Measurements from ENCODE around the gene ANOS1. TPM values are rescaled to one million over a fixed set of nuclear protein-coding genes. Genes with fewer than 3 reads are reported as not detected.

The ANOS1 gene
- total RNA-seq, 1 donor from 2014 or later = 0.08 TPM

DNA sequence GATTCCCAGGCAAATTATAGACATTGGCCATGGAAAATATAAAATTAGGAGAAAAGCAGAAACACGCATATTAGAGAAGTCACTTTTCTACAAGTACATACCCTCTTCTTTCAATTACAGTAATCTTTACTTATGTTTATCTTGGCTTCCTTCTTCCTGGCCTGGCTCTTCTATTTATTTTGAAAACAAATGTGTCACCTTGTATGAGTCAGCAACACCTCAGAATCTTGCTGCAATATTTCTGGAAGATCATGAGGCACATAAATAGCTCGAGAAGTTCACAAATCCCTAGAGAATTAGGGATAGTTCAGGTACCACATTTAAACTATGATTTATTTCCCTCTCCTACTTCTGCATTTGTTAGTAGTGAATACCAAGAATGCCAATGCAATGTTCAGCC, 124.6 kb downstream of the ANOS1 start:
- H3K4me3 Mint-ChIP-seq (ENCODE audit: unreplicated experiment) = no peak overlapping the region
- H3K27me3 Mint-ChIP-seq (ENCODE audit: unreplicated experiment) = no peaks in the 10 kb centered on the region
- H3K27ac Mint-ChIP-seq (ENCODE audit: unreplicated experiment) = no peak overlapping the region
- peaks cover 4% of the 10 kb centered on the region for H3K36me3 Mint-ChIP-seq (ENCODE audit: unreplicated experiment)
- TF ChIP-seq CTCF (IDR thresholded peaks at IDR 0.05) = no peak
- no peak for DNase-seq (ENCODE audit: extremely low spot score, unreplicated experiment)
- H3K9me3 Mint-ChIP-seq (ENCODE audit: unreplicated experiment) = peaks cover 19% of the 10 kb centered on the region
- H3K4me1 Mint-ChIP-seq (ENCODE audit: unreplicated experiment) = peaks cover 8% of the 10 kb centered on the region

GRCh38 chrX:8604131-8604530, 127.8 kb downstream of the ANOS1 start:
- H3K9me3 Mint-ChIP-seq (ENCODE audit: unreplicated experiment) = peaks cover 10% of the 10 kb centered on the region
- no peak overlapping the region for H3K4me3 Mint-ChIP-seq (ENCODE audit: unreplicated experiment)
- no peak overlapping the region for H3K27ac Mint-ChIP-seq (ENCODE audit: unreplicated experiment)
- H3K36me3 Mint-ChIP-seq (ENCODE audit: unreplicated experiment) = no peaks in the 10 kb centered on the region
- no peak for DNase-seq (ENCODE audit: extremely low spot score, unreplicated experiment)
- peaks cover 8% of the 10 kb centered on the region for H3K4me1 Mint-ChIP-seq (ENCODE audit: unreplicated experiment)
- no peaks in the 10 kb centered on the region for H3K27me3 Mint-ChIP-seq (ENCODE audit: unreplicated experiment)
- no peak for TF ChIP-seq CTCF (IDR thresholded peaks at IDR 0.05)

DNA sequence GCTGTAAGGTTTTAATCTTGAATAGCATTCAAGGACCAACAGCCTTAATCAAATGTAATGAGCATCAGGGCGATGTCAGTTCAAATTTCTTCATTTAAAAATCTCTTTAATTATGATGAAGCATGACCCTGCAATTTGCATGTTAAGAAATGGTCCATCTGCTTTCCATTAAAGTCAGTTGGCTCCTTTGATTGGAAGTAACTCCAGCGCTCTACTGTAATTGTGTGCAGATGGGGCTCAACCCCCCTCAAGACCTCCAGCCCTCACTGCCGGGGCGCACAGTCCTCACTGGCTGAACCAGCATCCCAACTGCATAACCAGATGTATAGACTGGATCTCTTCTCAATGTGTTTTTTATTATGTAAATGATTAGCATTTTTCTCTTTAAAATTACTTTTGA, 140.4 kb downstream of the ANOS1 start:
- H3K27ac Mint-ChIP-seq (ENCODE audit: unreplicated experiment) = no peak overlapping the region
- DNase-seq (ENCODE audit: extremely low spot score, unreplicated experiment) = no peak

DNA sequence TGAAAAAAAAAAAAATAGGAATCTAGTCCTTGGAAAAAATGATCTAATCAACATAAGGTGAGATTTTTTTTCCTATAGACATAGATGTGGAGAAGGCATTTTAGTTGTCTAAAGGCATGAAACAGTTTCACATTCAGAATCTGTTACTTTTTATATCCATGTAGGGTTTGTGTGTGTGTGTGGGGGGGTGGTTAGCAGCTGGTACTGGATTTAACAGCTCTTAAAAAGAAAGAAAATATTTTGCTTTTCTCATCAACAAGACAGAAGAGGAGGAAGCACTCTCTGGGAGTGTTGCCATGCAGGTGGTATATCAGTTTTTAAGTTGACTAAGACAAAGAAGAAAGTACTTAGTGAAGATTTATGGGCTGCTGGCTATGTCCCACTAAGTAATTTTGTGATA, 145.0 kb downstream of the ANOS1 start:
- Mint-ChIP-seq H3K4me1 (ENCODE audit: unreplicated experiment) (no peaks in the 10 kb centered on the region), H3K4me3 (ENCODE audit: unreplicated experiment) (no peak overlapping the region), H3K9me3 (ENCODE audit: unreplicated experiment) (peaks cover 4% of the 10 kb centered on the region), H3K36me3 (ENCODE audit: unreplicated experiment) (no peaks in the 10 kb centered on the region), H3K27me3 (ENCODE audit: unreplicated experiment) (peaks cover 5% of the 10 kb centered on the region), H3K27ac (ENCODE audit: unreplicated experiment) (no peak overlapping the region)
- DNase-seq (ENCODE audit: extremely low spot score, unreplicated experiment) = no peak
- TF ChIP-seq CTCF (IDR thresholded peaks at IDR 0.05) = no peak

More for the DNA sequence above, 140.4 kb downstream of the ANOS1 start:
- H3K4me1 Mint-ChIP-seq (ENCODE audit: unreplicated experiment) = no peaks in the 10 kb centered on the region
- TF ChIP-seq CTCF (IDR thresholded peaks at IDR 0.05) = no peak
- H3K27me3 Mint-ChIP-seq (ENCODE audit: unreplicated experiment) = peaks cover 5% of the 10 kb centered on the region
- H3K9me3 Mint-ChIP-seq (ENCODE audit: unreplicated experiment) = peaks cover 4% of the 10 kb centered on the region
- H3K4me3 Mint-ChIP-seq (ENCODE audit: unreplicated experiment) = no peak overlapping the region
- H3K36me3 Mint-ChIP-seq (ENCODE audit: unreplicated experiment) = no peaks in the 10 kb centered on the region

- H3K36me3 Mint-ChIP-seq (ENCODE audit: unreplicated experiment) = no peaks in the 10 kb centered on the region
- no peak overlapping the region for H3K4me3 Mint-ChIP-seq (ENCODE audit: unreplicated experiment)
- no peaks in the 10 kb centered on the region for H3K27me3 Mint-ChIP-seq (ENCODE audit: unreplicated experiment)
- no peaks in the 10 kb centered on the region for H3K9me3 Mint-ChIP-seq (ENCODE audit: unreplicated experiment)
- DNase-seq (ENCODE audit: extremely low spot score, unreplicated experiment) = no peak
- no peak overlapping the region for H3K27ac Mint-ChIP-seq (ENCODE audit: unreplicated experiment)
- H3K4me1 Mint-ChIP-seq (ENCODE audit: unreplicated experiment) = no peaks in the 10 kb centered on the region
- no peak for TF ChIP-seq CTCF (IDR thresholded peaks at IDR 0.05)
Measured at GRCh38 chrX:8579602-8580001, 152.3 kb downstream of the ANOS1 start.
